Measurements from ENCODE around the gene RFX8.

DNA sequence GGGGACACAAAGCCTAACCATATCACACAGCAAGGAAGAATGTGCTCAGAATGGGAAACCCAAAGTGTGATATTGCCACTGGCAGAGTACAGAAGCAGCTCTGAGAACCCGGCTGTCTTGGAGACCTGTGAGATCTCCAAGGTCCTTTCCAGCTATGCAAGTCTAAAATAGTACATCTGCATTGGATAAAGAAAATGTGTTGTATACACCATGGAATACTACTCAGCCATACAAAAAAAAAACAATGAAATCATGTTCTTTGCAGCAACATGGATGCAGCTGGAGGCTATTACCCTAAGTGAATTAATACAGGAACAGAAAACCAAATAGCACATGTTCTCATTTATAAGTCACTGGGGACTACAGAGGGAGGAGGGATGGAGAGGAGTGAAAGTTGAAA, 36.5 kb upstream of the RFX8 start:
- TF ChIP-seq ZNF384 (IDR thresholded peaks at IDR 0.05; ENCODE audit: borderline replicate concordance, low read depth, low read length), result no peak
- TF ChIP-seq, protein P1, sequence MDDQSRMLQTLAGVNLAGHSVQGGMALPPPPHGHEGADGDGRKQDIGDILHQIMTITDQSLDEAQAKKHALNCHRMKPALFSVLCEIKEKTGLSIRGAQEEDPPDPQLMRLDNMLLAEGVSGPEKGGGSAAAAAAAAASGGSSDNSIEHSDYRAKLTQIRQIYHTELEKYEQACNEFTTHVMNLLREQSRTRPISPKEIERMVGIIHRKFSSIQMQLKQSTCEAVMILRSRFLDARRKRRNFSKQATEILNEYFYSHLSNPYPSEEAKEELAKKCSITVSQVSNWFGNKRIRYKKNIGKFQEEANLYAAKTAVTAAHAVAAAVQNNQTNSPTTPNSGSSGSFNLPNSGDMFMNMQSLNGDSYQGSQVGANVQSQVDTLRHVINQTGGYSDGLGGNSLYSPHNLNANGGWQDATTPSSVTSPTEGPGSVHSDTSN (IDR thresholded peaks at IDR 0.05; ENCODE audit: insufficient replicate concordance, low read depth, low read length), result no peak
- no peak for TF ChIP-seq CTCF (IDR thresholded peaks at IDR 0.05 in 2 of 3, conservative IDR thresholded peaks at IDR 0.05 in 1 of 3; ENCODE audit: control insufficient read depth in 2 of 3, extremely low read depth in 1 of 3, insufficient read depth in 1 of 3, low read depth in 3 of 3, low read length in 3 of 3)
- TF ChIP-seq IRF3 (IDR thresholded peaks at IDR 0.05), result no peak
- no peak for TF ChIP-seq TAF1 (IDR thresholded peaks at IDR 0.05; ENCODE audit: borderline replicate concordance, low read depth, low read length)
- no peak for TF ChIP-seq NR2C2 (IDR thresholded peaks at IDR 0.05; ENCODE audit: borderline replicate concordance, control insufficient read depth, insufficient read length, low read depth)

All from GM12878 (cell line).